ENCODE results near the gene SLC35E3.
A peak's percentile ranks its signal among the peaks of the same experiment; 100 is the strongest.
"Not testable (repeated sequence)": the region's sequence is repeated elsewhere in the genome, so short reads cannot be mapped to it uniquely, and the experiment has no call there.

SLC35E3 gene

DNA sequence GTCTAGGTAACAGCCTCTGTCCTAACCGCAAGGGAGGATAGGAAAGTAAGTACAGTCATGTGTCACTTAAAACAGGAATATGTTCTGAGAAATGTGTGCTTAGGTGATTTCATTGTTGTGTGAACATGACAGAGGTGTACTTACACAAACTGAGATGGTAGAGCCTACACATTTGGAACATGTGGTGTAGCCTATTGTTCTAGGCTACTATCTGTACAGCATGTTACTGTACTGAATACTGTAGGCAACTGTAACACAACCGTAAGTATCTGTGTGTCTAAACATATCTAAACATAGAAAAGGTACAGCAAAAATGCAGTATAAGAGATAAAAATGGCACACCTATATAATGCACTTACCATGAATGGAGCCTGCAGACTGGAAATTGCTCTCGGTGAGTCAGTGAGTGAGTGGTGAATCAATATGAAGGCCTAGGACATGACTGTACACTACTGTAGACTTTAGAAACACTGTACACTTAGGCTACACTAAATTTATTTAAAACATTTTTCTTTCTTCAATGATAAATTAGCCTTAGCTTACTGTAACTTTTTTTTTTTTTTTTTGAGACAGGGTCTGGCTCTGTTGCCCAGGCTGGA, 48.8 kb downstream of the SLC35E3 start:
- DNase-seq (ENCODE audit: low read depth) = no peak

DNA sequence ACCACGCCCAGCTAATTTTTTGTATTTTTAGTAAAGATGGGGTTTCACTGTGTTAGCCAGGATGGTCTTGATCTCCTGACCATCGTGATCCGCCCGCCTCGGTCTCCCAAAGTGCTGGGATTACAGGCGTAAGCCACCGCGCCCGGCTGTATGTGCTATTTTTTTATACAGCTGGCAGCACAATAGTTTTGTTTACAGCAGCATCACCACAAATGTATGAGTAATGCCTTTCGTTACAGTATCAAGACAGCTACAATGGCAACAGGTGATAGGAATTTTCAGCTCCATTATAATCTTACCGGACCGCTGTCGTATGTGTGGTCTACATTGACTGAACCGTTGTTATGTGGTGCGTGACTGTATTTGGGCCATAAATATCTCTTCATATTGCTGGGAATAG, 50.4 kb downstream of the SLC35E3 start:
- DNase-seq (ENCODE audit: low read depth) = no peak

DNA sequence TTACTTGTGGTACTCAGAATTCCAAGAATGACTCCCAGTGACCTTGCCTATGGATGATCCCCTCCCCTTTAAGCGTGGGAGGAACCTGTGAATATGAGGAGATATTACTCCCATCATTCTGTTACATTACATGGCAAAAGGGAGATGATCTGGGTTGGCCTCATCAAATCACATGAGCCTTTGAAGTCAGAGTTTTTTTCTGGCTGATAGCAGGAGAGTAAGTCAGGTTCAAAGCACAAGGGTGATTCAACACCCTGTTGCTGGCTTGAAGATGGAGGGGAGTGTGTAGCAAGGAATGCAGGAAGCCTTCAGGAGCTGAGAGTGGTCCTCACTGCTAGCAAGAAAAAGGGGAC, 52.9 kb downstream of the SLC35E3 start:
- no peak for DNase-seq (ENCODE audit: low read depth)

DNA sequence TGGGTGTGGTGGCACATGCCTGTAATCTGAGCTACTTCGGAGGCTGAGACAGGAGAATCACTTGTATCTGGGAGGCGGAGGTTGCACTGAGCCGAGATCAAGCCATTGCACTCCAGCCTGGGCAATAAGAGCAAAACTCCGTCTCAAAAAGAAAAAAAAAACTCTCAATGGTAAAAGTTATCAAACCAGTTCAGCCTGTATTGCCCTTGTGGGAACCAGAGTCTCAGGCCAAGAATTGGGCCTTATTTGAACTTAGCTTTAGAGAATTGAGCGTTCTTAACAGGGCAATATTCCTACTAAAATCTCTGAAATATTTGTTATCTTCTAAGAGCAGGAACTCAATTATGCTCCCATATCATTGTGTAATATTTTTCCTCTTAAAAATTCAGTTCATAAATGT, 54.3 kb downstream of the SLC35E3 start:
- no peak for DNase-seq (ENCODE audit: low read depth)

DNA sequence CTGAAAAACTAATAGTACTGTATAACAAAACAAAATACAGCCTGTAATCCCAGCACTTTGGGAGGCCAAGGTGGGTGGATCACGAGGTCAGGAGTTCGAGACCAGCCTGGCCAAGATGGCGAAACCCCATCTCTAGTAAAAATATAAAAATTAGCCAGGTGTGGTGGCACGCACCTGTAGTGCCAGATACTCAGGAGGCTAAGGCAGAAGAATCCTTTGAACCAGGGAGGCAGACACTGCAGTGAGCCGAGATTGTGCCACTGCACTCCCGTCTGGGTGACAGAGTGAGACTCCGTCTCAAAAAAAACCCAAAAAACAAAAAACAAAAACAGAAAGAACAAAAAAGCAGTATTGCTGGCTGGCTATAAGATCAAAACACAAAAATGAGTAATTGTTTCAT, 55.1 kb downstream of the SLC35E3 start:
- DNase-seq (ENCODE audit: low read depth) = not testable (repeated sequence)

DNA sequence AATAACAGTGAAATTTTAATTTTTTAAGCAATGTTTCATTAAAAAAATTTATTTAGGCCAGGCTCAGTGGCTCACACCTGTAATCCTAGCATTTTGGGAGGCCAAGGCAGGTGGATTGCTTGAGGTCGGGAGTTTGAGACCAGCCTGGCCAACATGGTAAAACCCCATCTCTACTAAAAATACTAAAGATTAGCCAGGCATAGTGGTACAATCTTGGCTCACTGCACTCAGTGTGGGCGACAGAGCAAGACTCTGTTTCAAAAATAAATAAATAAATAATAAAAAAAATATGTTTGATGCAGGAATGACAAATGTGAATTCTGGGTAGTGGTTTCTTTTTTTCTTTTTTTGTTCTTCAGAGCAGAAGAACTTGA, 56.4 kb downstream of the SLC35E3 start:
- not testable (repeated sequence) for DNase-seq (ENCODE audit: low read depth)

DNA sequence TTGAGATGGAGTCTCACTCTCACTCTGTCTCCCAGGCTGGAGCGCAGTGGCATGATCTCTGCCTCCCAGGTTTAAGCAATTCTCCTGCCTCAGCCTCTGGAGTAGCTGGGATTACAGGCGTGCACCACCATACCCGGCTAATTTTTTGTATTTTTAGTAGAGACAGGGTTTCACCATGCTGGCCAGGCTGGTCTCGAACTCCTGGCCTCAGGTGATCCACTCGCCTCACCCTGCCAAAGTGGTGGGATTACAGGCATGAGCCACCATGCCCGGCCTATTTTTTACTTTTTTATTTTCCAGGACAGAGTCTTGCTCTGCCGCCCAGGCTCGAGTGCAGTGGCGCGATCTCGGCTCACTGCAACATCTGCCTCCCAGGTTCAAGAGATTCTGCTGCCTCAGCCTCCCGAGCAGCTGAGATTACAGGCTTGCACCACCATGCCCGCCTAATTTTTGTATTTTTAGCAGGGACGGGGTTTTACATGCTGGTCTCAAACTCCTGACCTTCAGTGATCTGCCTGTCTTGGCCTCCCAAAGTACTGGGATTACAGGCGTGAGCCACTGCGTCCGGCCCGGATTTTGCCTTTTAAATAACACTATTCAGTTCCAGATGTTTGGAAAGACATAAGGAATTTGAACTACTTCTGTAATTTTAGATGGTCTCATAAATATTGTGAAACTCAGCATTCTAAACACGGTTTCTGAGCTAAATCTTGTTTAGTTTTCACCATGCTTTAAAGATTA, 57.1 kb downstream of the SLC35E3 start:
- not testable (repeated sequence) for DNase-seq (ENCODE audit: low read depth)

DNA sequence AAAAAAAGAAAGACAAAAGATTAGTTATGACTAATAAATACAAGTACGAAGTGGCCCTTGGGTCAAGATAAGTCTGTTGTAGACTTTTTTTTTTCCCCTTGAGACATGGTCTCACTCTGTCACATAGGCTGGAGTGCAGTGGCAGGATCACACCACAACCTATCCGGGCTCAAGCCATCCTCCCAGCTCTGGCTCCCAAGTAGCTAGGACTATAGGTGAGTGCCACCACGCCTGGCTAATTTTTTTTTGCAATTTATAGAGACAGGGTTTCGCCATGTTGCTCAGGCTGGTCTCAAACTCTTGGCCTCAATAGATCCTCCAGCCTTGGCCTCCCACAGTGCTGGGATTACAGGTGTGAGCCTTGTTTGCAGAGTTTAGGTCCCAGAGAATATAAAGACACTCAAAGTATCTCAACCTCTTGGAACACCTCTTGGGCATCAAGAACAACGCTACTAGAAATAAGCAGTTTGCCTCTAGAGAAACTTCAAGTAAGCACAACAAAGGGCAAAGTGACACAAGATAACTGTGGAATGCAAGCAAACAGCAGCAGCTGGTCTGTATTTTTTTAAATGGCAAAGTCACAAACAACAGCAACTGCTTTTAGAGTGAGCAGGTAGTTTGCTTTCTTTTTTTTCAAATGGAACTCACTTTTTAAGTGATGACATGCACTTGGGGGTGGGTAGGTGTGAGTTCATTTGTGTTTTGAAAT, 58.1 kb downstream of the SLC35E3 start:
- no peak for DNase-seq (ENCODE audit: low read depth)

DNA sequence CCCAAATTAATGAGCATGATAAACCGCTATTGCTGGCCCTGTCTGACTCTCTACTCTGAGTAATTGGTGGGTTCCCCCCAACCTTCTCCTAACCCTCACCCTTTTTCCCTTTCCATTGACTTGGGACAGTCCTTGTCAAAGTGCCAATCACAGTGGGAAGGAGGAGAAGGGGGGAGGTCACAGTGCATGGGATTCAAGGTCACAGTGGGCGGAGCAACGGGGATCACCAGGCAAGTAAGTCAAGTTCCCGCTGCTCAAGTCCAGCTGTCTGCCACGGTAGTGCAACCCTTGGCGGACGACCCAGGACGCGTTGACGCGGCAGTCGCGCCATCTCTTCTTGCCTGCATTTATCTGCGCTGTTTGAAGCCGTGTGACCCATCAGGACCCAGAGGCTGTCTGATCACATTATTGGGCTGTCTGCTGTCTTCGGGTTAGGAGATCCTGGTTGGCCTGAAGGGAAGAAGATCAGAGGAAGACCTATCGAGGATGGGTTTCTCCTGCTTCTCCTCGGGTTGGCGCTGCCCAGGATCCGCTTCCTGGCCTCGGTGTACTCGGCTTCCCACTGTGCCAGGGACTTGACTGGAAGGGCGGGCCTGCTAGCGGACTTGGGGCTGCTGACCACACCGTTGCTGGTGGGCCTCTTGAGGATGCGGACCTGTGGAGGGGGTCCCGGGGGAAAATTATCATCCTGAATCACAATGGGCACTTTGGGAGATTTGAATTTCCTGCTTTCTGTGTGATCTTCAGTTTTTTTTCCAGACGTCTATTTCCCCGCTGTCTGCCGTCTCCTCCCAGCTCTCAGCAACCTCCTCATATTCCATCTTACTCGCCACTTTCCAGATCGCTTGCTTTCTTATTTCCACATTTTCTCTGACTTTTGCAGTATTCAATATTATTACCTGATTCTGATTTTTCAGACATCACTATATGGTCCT, 58.9 kb downstream of the SLC35E3 start:
- DNase-seq (ENCODE audit: low read depth) = no peak

DNA sequence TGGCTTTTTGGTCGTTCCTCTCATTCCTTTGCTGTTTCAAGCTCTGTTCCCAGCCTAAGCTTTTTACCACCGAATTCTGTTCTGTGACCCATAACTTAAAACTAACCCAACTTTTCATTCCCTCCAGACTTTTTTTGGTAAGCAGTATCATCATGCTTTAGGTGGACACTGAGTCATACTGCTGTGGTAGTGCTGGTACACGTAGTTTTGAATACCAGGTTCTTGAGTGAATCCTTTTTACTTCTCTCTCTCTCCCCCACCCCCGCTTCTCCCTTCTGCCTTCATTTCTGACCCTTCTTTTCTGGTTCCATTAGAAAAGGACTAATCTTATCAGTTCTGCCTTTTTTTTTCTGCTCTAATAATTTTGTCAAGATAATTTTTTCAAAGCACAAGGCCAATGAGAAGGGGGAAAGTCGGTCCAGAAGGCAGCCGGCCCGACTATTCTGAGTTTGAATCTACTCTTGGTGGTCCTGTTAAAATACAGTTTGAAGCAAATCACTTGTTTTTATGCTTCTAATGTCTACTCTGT, 59.7 kb downstream of the SLC35E3 start:
- no peak for DNase-seq (ENCODE audit: low read depth)

DNA sequence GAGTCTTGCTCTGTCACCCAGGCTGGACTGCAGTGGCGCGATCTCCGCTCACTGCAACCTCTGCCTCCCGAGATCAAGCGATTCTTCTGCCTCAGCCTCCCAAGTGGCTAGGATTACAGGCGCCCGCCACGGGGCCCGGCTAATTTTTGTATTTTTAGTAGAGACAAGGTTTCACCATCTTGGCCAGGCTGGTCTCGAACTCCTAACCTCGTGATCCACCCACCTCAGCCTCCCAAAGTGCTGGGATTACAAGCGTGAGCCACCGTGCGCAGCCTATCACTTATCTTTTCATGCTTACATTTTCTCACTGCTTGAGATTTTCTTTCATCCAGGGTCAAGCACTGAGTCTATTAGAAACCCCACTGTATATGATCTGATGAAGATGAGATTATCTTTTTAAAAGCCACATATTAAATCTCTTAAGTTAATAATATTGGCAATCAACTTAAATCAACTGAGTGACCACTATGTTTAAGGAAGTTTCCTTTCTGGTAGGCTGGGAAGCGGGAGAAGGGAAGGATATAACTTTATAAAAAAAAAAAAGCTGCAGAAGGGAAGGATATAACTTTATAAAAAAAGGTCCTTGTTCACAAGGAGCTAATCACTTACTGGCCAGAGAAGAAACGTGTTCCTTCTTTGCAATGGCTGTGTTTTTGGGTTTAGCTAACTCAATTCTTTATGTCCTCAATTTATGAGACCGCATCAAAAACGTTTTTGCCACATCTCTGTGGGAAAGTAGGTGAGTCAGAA, 60.7 kb downstream of the SLC35E3 start:
- DNase-seq (ENCODE audit: low read depth) = no peak

DNA sequence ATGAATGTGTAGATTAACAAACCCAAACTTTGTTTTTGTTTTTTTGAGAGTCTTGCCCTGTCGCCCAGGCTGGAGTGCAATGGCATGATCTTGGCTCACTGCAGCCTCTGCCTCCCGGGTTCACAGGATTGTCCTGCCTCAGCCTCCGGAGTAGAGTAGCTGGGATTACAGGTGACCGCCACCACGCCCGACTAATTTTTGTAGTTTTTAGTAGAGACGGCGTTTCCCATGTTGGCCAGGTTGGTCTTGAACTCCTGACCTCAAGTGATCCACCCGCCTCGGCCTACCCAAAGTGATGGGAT, 61.2 kb downstream of the SLC35E3 start:
- DNase-seq (ENCODE audit: low read depth) = not testable (repeated sequence)

DNA sequence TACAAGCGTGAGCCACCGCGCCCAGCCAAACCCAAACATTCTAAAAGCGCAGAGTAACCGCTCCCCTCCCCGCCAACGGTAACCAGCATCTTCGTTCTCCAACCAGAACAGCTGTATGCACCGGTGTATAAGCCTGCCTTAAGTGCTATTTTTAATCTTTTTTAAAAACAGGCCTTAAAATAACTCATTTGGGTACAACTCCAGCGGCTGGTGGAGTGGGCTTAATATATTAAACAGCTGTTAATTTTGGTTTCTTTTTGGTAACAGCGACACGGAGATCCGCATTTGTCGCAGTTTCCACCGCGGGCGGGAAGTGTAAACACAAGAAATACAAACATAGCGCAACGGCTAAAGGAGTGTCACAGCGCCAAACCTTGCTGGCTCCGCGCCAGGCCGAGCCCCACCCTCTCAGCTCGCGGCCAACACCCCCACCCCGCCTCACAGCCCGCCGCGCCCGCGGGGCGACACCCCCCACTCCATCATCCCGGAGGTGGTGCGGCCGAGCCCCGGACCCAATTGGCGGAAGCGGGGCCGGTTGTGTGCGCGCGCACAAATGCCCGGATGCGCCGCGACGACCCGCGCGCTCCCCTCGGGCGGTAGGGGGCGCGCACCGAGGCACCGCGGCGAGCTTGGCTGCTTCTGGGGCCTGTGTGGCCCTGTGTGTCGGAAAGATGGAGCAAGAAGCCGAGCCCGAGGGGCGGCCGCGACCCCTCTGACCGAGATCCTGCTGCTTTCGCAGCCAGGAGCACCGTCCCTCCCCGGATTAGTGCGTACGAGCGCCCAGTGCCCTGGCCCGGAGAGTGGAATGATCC, 61.8 kb downstream of the SLC35E3 start, which contains the start of gene MDM2:
Gene MDM2 (plus strand): TSS at position 602 of the 812 bp plus-strand sequence. CDS start 301 bp downstream, outside the sequence.
- peak; percentile 95 for DNase-seq (ENCODE audit: low read depth)

DNA sequence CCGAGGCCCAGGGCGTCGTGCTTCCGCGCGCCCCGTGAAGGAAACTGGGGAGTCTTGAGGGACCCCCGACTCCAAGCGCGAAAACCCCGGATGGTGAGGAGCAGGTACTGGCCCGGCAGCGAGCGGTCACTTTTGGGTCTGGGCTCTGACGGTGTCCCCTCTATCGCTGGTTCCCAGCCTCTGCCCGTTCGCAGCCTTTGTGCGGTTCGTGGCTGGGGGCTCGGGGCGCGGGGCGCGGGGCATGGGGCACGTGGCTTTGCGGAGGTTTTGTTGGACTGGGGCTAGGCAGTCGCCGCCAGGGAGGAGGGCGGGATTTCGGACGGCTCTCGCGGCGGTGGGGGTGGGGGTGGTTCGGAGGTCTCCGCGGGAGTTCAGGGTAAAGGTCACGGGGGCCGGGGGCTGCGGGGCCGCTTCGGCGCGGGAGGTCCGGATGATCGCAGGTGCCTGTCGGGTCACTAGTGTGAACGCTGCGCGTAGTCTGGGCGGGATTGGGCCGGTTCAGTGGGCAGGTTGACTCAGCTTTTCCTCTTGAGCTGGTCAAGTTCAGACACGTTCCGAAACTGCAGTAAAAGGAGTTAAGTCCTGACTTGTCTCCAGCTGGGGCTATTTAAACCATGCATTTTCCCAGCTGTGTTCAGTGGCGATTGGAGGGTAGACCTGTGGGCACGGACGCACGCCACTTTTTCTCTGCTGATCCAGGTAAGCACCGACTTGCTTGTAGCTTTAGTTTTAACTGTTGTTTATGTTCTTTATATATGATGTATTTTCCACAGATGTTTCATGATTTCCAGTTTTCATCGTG, 62.6 kb downstream of the SLC35E3 start:
- DNase-seq (ENCODE audit: low read depth) = peak; percentile 45

DNA sequence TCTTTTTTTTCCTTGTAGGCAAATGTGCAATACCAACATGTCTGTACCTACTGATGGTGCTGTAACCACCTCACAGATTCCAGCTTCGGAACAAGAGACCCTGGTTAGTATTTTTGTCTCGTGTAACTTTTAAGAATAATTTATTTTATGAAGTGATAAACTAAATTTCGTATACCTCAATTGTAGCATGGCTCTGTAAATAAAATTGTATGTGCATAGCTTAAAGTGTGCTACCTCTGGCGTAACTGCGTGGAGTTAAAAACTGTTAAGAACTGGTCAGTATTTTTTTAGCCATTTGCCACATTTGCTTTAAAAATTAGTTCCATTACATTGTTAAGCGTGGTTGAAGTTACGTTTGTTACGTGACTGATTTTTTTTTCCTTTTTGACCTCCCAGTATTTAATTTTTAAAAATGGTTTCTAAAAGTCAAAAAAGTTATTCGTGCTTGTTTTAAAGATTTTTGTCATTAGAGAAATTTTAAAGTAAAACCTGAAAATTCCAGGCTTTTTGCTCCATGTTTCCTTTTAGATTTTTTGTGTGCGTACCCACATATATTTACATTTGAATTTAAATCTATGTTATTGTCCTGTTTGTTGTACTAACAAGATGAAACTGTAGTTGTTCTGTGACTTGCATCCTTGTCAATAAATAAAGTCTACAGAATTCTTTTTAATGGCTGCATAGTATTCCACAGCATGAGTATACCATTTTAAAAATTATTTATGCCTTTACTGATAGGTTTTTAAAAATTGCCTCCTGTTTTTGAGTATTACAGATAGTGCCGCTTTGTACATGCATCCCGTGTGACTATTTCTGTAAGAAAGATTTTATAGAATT, 63.4 kb downstream of the SLC35E3 start:
- DNase-seq (ENCODE audit: low read depth) = no peak

DNA sequence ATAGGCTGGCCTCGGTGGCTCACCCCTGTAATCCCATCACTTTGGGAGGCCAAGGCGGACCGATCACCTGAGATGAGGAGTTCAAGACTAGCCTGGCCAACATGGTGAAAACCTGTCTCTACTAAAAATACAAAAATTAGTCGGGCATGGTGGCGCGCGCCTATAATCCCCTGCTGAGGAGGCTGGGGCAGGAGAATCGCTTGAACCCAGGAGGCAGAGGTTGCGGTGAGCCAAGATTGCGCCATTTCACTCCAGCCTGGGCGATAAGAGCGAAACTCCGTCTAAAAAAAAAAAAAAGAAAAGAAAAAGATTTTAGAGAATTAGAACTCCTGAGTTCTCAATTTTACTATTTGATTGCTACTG, 64.0 kb downstream of the SLC35E3 start:
- DNase-seq (ENCODE audit: low read depth) = not testable (repeated sequence)

DNA sequence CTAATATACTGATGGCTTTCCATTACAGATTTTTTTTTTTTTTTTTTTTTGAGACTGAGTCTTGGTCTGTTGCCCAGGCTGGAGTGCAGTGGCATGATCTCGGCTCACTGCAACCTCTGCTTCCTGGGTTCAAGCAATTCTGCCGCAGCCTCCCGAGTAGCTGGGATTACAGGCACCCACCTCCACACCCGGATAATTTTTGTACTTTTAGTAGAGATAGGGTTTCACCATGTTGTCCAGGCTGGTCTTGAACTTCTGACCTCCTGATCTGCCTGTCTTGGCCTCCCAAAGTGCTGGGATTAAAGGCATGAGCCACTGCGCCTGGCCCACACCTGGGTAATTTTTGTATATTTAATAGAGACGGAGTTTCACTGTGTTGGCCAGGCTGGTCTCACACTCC, 65.6 kb downstream of the SLC35E3 start:
- not testable (repeated sequence) for DNase-seq (ENCODE audit: low read depth)

DNA sequence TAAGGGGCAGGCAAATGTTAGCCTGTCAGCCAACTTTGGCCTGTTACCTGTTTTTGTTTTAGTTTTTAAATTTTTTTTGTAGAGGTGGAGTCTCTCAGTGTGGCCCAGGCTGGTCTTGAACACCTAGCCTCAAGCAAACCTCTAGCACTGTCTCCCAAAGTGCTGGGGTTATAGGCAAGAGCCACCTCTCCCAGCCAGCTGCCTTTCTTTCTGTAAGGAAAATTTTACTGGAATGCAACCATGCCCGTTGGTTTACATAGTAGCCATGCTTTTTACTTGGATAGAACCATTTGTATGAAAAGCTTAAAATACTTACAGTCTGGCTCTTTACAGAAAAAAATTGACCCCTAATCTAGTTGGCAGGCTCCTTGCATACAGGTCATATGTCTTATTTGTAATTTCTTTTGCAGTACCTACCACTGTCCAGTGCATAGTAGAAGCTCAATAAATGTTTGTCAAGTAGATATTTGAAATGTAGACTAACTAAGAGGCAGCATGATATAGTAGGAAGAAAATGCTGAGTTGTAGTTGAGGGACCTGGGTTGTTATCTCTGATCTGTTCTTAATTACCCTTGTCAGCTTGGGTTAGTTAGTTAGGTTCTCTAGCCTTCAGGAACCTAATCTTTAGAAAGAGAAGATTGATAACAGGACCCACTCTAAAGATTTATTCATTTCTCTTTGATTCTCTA, 66.7 kb downstream of the SLC35E3 start:
- DNase-seq (ENCODE audit: low read depth) = no peak

All from activated T-helper 9 cell treated with anti-CD3 and anti-CD28 coated beads, Interleukin-2, amount 50 U/mL, for 16 hours (primary cell).